OCI-LY7 (cell line): ENCODE measurements around the gene DDR1.
"Not testable (repeated sequence)": the region's sequence is repeated elsewhere in the genome, so short reads cannot be mapped to it uniquely, and the experiment has no call there.

Experiments used
- CTCF ChIP-seq: fragments of 200-600 bp; sonication (generic); conservative IDR thresholded peaks from 2 replicates; pipeline ENCODE4 v1.5.1; 2014; ENCODE audit warnings: mild to moderate bottlenecking, antibody characterized with exemption, low read length, moderate library complexity, mixed read lengths
- EZH2phosphoT487 ChIP-seq: fragments of 200-600 bp; sonication (generic); IDR thresholded peaks from 2 replicates; pipeline ENCODE4 v1.6.1; 2018; ENCODE audit warnings: low read depth, borderline replicate concordance, mild to moderate bottlenecking, mixed run types, antibody characterized with exemption, low read length, moderate library complexity, mixed read lengths

- not testable (repeated sequence) for TF ChIP-seq CTCF, EZH2phosphoT487
These were observed 42.8 kb downstream of the DDR1 start for GRCh38 chr6:30927080-30927479.
